CD14-positive monocyte (primary cell): ENCODE results near the gene LRP10. TPM values are rescaled to one million over a fixed set of nuclear protein-coding genes. Genes with fewer than 3 reads are reported as not detected.

Source experiments
- DNase-seq, 3 donors: peaks; one replicate each; pipeline ENCODE4 v3.0.0-alpha.2; 2011 to 2022
- H2AFZ ChIP-seq: 2 replicates; pipeline ENCODE4 v1.6.0; 2012; ENCODE audit warnings: mild to moderate bottlenecking, low read depth, low read length, inconsistent platforms; ENCODE audit not compliant: insufficient read depth, poor library complexity, severe bottlenecking
- H3K27ac ChIP-seq, 2 donors: 1 replicate in 1 of 2; 2 replicates in 1 of 2; pipeline ENCODE4 v1.5.1; 2012 to 2013; ENCODE audit warnings: low read length in 2 of 2, control low read depth in 1 of 2, inconsistent platforms in 1 of 2, low read depth in 1 of 2, mild to moderate bottlenecking in 1 of 2
- H3K27me3 ChIP-seq, 2 donors: one replicate each; pipeline versions ENCODE4 v1.6.0 to v1.6.1; 2011 to 2013; ENCODE audit warnings: low read length in 2 of 2; ENCODE audit not compliant: control insufficient read depth in 2 of 2, insufficient read depth in 2 of 2
- H3K36me3 ChIP-seq, 2 donors: replicated peaks in 1 of 2; 1 replicate in 1 of 2; 2 replicates in 1 of 2; pipeline versions ENCODE4 v1.5.1 to v1.6.1; 2012 to 2013; ENCODE audit warnings: low read length in 2 of 2, control low read depth in 1 of 2, inconsistent platforms in 1 of 2, mild to moderate bottlenecking in 1 of 2; ENCODE audit not compliant: insufficient read depth in 2 of 2, control insufficient read depth in 1 of 2
- H3K4me1 ChIP-seq, 2 donors: 1 replicate in 1 of 2; 2 replicates in 1 of 2; pipeline versions ENCODE4 v1.5.1 to v1.6.1; 2012 to 2013; ENCODE audit warnings: low read length in 2 of 2, control low read depth in 1 of 2, inconsistent platforms in 1 of 2, mild to moderate bottlenecking in 1 of 2, moderate library complexity in 1 of 2; ENCODE audit not compliant: insufficient read depth in 2 of 2, control insufficient read depth in 1 of 2
- H3K4me2 ChIP-seq: replicated peaks from 2 replicates; pipeline ENCODE3; 2012; ENCODE audit warnings: low read length, moderate library complexity, mild to moderate bottlenecking; ENCODE audit not compliant: poor library complexity, severe bottlenecking; ENCODE audit errors: extremely low read depth
- H3K4me3 ChIP-seq, 3 experiments: fragments of 200-600 bp in 1 of 3; sonication (generic) in 1 of 3; replicated peaks in 1 of 3; 1 replicate in 2 of 3; 2 replicates in 1 of 3; pipeline ENCODE4 v1.5.1; 2011 to 2013; ENCODE audit warnings: low read length in 3 of 3, mild to moderate bottlenecking in 3 of 3, control low read depth in 2 of 3, low read depth in 2 of 3, inconsistent platforms in 1 of 3, moderate library complexity in 1 of 3
- H3K79me2 ChIP-seq: 2 replicates; pipeline ENCODE4 v1.6.0; 2012; ENCODE audit warnings: mild to moderate bottlenecking, control low read depth, inconsistent platforms, low read length, moderate library complexity; ENCODE audit not compliant: insufficient read depth
- H3K9ac ChIP-seq: 2 replicates; pipeline ENCODE4 v1.6.0; 2017; ENCODE audit warnings: low read length, mild to moderate bottlenecking; ENCODE audit not compliant: insufficient read depth, poor library complexity, severe bottlenecking
- H3K9me3 ChIP-seq, 2 donors: replicated peaks in 1 of 2; 1 replicate in 1 of 2; 2 replicates in 1 of 2; pipeline versions ENCODE4 v1.5.1 to v1.6.1; 2012 to 2013; ENCODE audit warnings: low read length in 2 of 2, control low read depth in 1 of 2; ENCODE audit not compliant: control insufficient read depth in 1 of 2, insufficient read depth in 1 of 2
- H4K20me1 ChIP-seq: 2 replicates; pipeline ENCODE4 v1.6.0; 2012; ENCODE audit warnings: mild to moderate bottlenecking, low read length, control low read depth, moderate library complexity; ENCODE audit not compliant: insufficient read depth
- H3K27ac Mint-ChIP-seq, 7 donors: one replicate each; pipeline ENCODE4 v1.8.0; 2020; ENCODE audit warnings: mild to moderate bottlenecking in 7 of 7, mixed read lengths in 7 of 7, moderate library complexity in 6 of 7, inconsistent platforms in 2 of 7
- H3K27me3 Mint-ChIP-seq, 3 donors: one replicate each; pipeline ENCODE4 v1.8.0; 2021 to 2022; ENCODE audit warnings: low read depth in 3 of 3, mild to moderate bottlenecking in 3 of 3, mixed read lengths in 3 of 3, moderate library complexity in 3 of 3, inconsistent platforms in 1 of 3
- H3K36me3 Mint-ChIP-seq, 2 donors: one replicate each; pipeline ENCODE4 v1.8.0; 2020; ENCODE audit warnings: mixed read lengths in 2 of 2, inconsistent platforms in 1 of 2, mild to moderate bottlenecking in 1 of 2
- H3K4me1 Mint-ChIP-seq: one replicate; pipeline ENCODE4 v1.8.0; 2020; ENCODE audit warnings: mild to moderate bottlenecking, mixed read lengths
- H3K4me3 Mint-ChIP-seq, 2 donors: one replicate each; pipeline ENCODE4 v1.8.0; 2020; ENCODE audit warnings: mild to moderate bottlenecking in 2 of 2, mixed read lengths in 2 of 2, moderate library complexity in 1 of 2
- H3K9me3 Mint-ChIP-seq, 7 donors: one replicate each; pipeline ENCODE4 v1.8.0; 2020 to 2022; ENCODE audit warnings: mixed read lengths in 7 of 7, mild to moderate bottlenecking in 6 of 7, moderate library complexity in 6 of 7, inconsistent platforms in 2 of 7
- CTCF ChIP-seq: fragments of 200-600 bp; IDR thresholded peaks from one replicate; pipeline ENCODE4 v1.8.0; 2022; ENCODE audit warnings: antibody characterized with exemption, mild to moderate bottlenecking
- WGBS: methylation state at CpG from one replicate; pipeline ENCODE4 v1.1.5; 2013; ENCODE audit warnings: missing lambda C conversion rate; ENCODE audit not compliant: insufficient coverage; 5-methylcytosine and 5-hydroxymethylcytosine counted together
- intact Hi-C, 2 donors: fragments of 100-400 bp; cut with micrococcal nuclease; formaldehyde crosslinking; loops; one replicate each; pipeline versions ENCODE4 v1.15.0 to v1.15.1; 2023
- polyA plus RNA-seq, 3 donors: library from polyadenylated mRNA; depleted of rRNA in 1 of 3; unstranded in 2 of 3; stranded (reverse) in 1 of 3; fragments of 300-500 nt in 2 of 3; fragments of >200 nt in 1 of 3; fragmentation: Illumina TruSeq in 2 of 3; gene quantifications; 1 replicate in 2 of 3; 2 replicates in 1 of 3; pipeline ENCODE4 v1.2.3, GENCODE V29; 2012 to 2021

LRP10 gene
- polyA plus RNA-seq, 3 donors = 39.0 to 65.1 (median 51.5) TPM

- peak overlapping the region; percentile 58 for H3K4me2 ChIP-seq
- Mint-ChIP-seq H3K36me3 (peaks cover 6 to 7% of the 10 kb centered on the region in 2 donors), H3K4me1 (peaks cover 20% of the 10 kb centered on the region), H3K27ac (peak overlapping the region in 5 of 7 donors; percentile 46 to 76 (median 68)), H3K4me3 (peak overlapping the region; percentile 45 to 80), H3K27me3 (peaks cover 4 to 32% (median 13%) of the 10 kb centered on the region in 3 donors), H3K9me3 (peaks cover 0 to 2% (median 0%) of the 10 kb centered on the region in 7 donors)
- H2AFZ ChIP-seq = peak overlapping the region; percentile 37
- H3K27ac ChIP-seq = no peak overlapping the region
- no peak for TF ChIP-seq CTCF
- no peaks in the 10 kb centered on the region for H4K20me1 ChIP-seq
- H3K27me3 ChIP-seq = peaks cover 0 to 5% of the 10 kb centered on the region in 2 donors
- H3K36me3 ChIP-seq = no peaks in the 10 kb centered on the region
- DNase-seq = peak; percentile 50 to 93 (median 59)
- no peaks in the 10 kb centered on the region for H3K9me3 ChIP-seq
- H3K4me1 ChIP-seq = peaks cover 15 to 23% of the 10 kb centered on the region in 2 donors
- intact Hi-C loops = no loop called here
- no peaks in the 10 kb centered on the region for H3K79me2 ChIP-seq
- WGBS = 21% methylated on average over 5 of the region's 14 CpGs
- H3K9ac ChIP-seq = no peak overlapping the region
- H3K4me3 ChIP-seq = peak overlapping the region in 1 of 3 experiments; percentile 54
These were observed 23.7 kb upstream of the LRP10 start for GRCh38 chr14:22847661-22848341.

- no peak for TF ChIP-seq CTCF
- Histone ChIP-seq H3K27me3 (peaks cover 0 to 5% of the 10 kb centered on the region in 2 donors), H3K9me3 (no peaks in the 10 kb centered on the region), H4K20me1 (no peaks in the 10 kb centered on the region), H3K79me2 (no peaks in the 10 kb centered on the region), H3K36me3 (no peaks in the 10 kb centered on the region), H3K27ac (no peak overlapping the region), H3K4me2 (peak overlapping the region; percentile 58), H3K9ac (no peak overlapping the region), H3K4me1 (peaks cover 19 to 30% of the 10 kb centered on the region in 2 donors), H3K4me3 (peak overlapping the region in 1 of 3 experiments; percentile 54), H2AFZ (peak overlapping the region; percentile 37)
- 6% methylated on average over 6 of the region's 12 CpGs for WGBS
- Mint-ChIP-seq H3K4me3 (peak overlapping the region; percentile 45 to 80), H3K9me3 (peaks cover 0 to 2% (median 0%) of the 10 kb centered on the region in 7 donors), H3K27ac (peak overlapping the region in 5 of 7 donors; percentile 32 to 76 (median 64)), H3K4me1 (peaks cover 28% of the 10 kb centered on the region), H3K36me3 (peaks cover 3 to 4% of the 10 kb centered on the region in 2 donors), H3K27me3 (peaks cover 4 to 30% (median 13%) of the 10 kb centered on the region in 3 donors)
- DNase-seq = peak in 2 of 3 donors; percentile 24 to 73
- intact Hi-C loops = no loop called here
These were observed 23.0 kb upstream of the LRP10 start for GRCh38 chr14:22848351-22849164.
